ENCODE results near the gene TMEM154.

DNA sequence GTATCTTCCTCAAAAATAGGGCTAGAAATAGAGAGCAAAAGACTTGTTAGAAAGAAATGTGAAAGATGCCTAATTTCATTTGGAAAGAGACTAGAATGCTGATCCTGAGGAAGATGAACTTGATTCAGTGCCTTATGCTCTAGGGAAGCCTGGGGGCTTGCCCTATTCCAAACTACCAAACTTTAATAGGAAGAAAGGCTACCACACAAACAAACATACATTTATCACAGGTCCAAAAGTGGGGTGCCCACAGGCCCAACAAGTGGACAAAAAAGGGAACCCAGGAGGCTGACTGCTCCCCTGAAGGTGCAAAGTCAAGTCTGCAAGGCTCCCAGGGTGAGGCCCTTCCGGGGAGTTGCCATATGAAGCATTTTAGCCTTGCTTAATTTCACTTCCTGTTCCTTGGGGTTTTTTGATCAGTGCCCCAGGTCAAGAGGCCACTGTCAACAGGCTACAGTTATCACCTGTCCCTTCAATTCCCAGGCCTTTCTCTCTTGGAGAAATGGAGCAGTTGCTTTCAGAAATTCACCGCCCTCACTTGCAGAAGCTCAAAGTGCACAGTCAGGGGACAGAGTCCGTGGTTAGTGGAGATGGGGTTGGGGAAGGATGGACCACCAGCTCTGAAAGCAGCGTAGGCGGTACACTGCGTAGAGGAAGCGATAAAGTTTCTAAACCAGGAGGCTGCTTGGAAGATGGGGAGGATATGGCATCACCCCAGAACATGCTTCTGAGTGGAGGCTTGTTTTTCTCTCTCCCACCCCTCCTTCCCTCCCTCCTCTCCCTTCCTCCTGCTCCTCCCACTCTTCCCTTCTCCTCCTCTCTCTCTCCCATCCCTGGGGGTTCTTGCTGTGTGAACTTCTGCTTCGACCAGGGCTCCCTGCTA lies 36.4 kb downstream of the TMEM154 start:
- TF ChIP-seq, protein P1, sequence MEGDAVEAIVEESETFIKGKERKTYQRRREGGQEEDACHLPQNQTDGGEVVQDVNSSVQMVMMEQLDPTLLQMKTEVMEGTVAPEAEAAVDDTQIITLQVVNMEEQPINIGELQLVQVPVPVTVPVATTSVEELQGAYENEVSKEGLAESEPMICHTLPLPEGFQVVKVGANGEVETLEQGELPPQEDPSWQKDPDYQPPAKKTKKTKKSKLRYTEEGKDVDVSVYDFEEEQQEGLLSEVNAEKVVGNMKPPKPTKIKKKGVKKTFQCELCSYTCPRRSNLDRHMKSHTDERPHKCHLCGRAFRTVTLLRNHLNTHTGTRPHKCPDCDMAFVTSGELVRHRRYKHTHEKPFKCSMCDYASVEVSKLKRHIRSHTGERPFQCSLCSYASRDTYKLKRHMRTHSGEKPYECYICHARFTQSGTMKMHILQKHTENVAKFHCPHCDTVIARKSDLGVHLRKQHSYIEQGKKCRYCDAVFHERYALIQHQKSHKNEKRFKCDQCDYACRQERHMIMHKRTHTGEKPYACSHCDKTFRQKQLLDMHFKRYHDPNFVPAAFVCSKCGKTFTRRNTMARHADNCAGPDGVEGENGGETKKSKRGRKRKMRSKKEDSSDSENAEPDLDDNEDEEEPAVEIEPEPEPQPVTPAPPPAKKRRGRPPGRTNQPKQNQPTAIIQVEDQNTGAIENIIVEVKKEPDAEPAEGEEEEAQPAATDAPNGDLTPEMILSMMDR (IDR thresholded peaks at IDR 0.05; ENCODE audit: poor library complexity), result no peak
- no peak for TF ChIP-seq EZH2 (IDR thresholded peaks at IDR 0.05; ENCODE audit: borderline replicate concordance)

All from hepatocyte (in vitro differentiated cells).